ENCODE results near the gene AAGAB. TPM values are rescaled to one million over a fixed set of nuclear protein-coding genes. Genes with fewer than 3 reads are reported as not detected.

The AAGAB gene
- total RNA-seq, 4 donors from 2014 or later, result 17.3 to 25.9 (median 21.6) TPM

DNA sequence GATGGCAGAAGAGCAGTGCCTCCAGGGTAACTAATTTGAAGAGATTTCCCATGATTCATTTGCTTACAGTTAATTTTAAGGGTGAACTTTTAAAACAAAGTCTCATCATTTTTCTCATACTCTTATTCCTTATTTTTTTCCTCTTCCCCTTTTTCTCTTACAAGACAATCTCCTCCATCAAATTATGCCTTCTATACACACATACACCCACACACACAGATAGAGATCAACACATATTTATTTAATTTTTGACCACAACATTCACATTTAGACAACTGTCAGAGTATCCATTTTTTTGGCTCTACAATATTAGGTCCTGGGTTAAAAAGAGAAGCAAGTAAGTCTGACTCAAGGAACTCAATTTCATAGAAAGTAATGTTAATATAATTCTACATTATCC lies 37.6 kb downstream of the AAGAB start:
- TF ChIP-seq, protein P1, sequence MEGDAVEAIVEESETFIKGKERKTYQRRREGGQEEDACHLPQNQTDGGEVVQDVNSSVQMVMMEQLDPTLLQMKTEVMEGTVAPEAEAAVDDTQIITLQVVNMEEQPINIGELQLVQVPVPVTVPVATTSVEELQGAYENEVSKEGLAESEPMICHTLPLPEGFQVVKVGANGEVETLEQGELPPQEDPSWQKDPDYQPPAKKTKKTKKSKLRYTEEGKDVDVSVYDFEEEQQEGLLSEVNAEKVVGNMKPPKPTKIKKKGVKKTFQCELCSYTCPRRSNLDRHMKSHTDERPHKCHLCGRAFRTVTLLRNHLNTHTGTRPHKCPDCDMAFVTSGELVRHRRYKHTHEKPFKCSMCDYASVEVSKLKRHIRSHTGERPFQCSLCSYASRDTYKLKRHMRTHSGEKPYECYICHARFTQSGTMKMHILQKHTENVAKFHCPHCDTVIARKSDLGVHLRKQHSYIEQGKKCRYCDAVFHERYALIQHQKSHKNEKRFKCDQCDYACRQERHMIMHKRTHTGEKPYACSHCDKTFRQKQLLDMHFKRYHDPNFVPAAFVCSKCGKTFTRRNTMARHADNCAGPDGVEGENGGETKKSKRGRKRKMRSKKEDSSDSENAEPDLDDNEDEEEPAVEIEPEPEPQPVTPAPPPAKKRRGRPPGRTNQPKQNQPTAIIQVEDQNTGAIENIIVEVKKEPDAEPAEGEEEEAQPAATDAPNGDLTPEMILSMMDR (IDR thresholded peaks at IDR 0.05; ENCODE audit: low read depth), result no peak

DNA sequence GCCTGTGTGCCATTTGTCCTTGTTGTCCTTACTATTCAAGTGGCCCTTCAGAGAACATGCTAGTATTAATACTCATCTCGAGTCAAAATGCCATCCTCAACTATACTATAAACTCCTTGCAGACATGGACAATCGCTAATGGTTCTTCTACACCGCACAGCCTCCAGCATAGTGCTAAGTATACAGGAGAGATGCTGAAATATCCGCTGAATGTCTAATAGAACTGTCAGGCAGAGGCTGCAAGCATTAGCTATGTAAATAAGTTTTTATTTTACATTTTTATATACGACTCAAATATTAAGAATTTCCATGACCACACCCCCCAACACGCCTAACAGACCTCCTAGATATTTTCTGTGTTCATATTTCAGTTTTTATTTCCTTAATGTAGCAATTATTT lies 39.4 kb downstream of the AAGAB start:
- TF ChIP-seq, protein P1 (IDR thresholded peaks at IDR 0.05; ENCODE audit: low read depth), result no peak

GRCh38 chr15:67212684-67213367 lies 41.6 kb downstream of the AAGAB start:
- TF ChIP-seq, protein P1 (IDR thresholded peaks at IDR 0.05; ENCODE audit: low read depth), result no peak

- TF ChIP-seq, protein P1 (IDR thresholded peaks at IDR 0.05; ENCODE audit: low read depth), result no peak
These were observed 43.8 kb downstream of the AAGAB start for GRCh38 chr15:67210555-67211168.

GRCh38 chr15:67208396-67208795 lies 46.1 kb downstream of the AAGAB start:
- TF ChIP-seq, protein P1 (IDR thresholded peaks at IDR 0.05; ENCODE audit: low read depth), result no peak

DNA sequence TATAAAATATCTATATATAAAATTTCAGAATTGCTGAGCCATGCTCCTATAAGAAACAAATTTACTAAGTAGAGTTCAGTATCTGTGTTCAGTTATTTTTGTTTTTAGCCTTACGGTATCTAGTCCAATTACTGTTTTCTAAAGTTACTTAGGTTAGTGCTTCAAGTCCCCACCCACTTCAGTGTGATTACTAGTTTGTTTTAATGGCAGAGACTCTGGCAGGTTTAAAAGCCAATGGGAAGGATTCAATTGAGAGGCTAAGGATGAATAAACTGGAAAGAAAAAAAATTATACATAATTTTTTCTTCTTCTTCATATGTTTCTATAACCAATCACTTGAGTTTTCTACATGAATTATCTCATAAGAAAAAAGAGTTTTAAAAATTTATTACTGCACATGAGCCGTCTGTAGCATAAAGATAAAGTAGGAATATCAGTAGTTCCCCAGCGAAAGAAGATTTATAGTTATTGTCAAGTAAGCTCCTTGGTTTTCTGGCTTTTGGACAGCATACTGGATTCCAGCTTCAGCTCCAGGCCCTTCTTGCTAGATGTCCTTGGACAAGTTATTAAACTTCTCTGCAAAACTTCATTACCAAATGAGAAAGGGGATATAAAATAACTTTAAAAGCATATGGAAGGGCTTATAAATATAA lies 46.8 kb downstream of the AAGAB start:
- TF ChIP-seq, protein P1 (IDR thresholded peaks at IDR 0.05; ENCODE audit: low read depth), result no peak

- TF ChIP-seq, protein P1 (IDR thresholded peaks at IDR 0.05; ENCODE audit: low read depth), result no peak
These were observed 51.5 kb downstream of the AAGAB start for GRCh38 chr15:67202991-67203390.

Data from subcutaneous adipose tissue (tissue), 4 donors.